PC-9 (cell line): ENCODE data around the gene GBE1.

ENCODE experiments used
- EZH2 ChIP-seq: fragments of 200-600 bp; sonication (generic); IDR thresholded peaks from 2 replicates; pipeline ENCODE4 v1.8.0; 2017; ENCODE audit warnings: antibody characterized with exemption, low read depth
- TF ChIP-seq, protein P1 (sequence below): fragments of 200-600 bp; sonication (generic); conservative IDR thresholded peaks from 2 replicates; pipeline ENCODE4 v1.6.1; 2017; ENCODE audit warnings: mixed run types, antibody characterized with exemption, mild to moderate bottlenecking, moderate library complexity

DNA sequence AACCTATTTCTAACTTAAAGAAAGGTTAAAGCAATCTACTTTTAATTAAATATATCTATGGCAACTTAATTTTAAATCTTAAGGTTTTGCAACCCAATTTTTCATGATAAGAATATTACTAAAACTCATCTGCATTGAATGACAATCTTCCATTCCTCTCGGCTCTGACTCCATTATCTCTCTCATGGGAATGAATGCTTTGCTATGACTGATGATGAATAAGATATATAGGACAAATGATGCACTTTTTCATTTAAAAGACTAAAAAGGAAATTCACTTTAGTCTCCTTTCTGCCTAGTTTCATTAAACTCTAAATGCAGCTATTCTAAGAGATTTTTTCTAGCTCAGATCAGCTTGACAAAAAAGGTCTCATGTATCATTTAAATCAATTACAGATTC, 68.7 kb downstream of the GBE1 start:
- TF ChIP-seq, protein P1, sequence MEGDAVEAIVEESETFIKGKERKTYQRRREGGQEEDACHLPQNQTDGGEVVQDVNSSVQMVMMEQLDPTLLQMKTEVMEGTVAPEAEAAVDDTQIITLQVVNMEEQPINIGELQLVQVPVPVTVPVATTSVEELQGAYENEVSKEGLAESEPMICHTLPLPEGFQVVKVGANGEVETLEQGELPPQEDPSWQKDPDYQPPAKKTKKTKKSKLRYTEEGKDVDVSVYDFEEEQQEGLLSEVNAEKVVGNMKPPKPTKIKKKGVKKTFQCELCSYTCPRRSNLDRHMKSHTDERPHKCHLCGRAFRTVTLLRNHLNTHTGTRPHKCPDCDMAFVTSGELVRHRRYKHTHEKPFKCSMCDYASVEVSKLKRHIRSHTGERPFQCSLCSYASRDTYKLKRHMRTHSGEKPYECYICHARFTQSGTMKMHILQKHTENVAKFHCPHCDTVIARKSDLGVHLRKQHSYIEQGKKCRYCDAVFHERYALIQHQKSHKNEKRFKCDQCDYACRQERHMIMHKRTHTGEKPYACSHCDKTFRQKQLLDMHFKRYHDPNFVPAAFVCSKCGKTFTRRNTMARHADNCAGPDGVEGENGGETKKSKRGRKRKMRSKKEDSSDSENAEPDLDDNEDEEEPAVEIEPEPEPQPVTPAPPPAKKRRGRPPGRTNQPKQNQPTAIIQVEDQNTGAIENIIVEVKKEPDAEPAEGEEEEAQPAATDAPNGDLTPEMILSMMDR: no peak
- TF ChIP-seq EZH2: no peak
